Measurements from ENCODE around the gene MNX1. TPM values are rescaled to one million over a fixed set of nuclear protein-coding genes. Genes with fewer than 3 reads are reported as not detected.

Gene MNX1
- 0.33 and 0.63 TPM in 2 replicates for total RNA-seq

GRCh38 chr7:157010588-157011332 is at the start of gene MNX1:
Gene MNX1, minus strand, starts transcription at chr7:157010663. Its CDS starts 313 bp downstream, at chr7:157010350.

Other genes with a start within 250 kb of the MNX1 start
- 29.3 and 42.7 TPM in 2 replicates for gene LMBR1, start 117.5 kb downstream of the MNX1 start, total RNA-seq
- 6.6 and 10.4 TPM in 2 replicates for gene NOM1, start 61.0 kb downstream of the MNX1 start, total RNA-seq
- gene UBE3C, start 128.3 kb upstream of the MNX1 start, total RNA-seq: 45.6 and 58.8 TPM in 2 replicates

Measured in mesangial cell (primary cell).